Hypothalamus (tissue), 51 donors: ENCODE results near the gene FAM131A.
A peak's percentile ranks its signal among the peaks of the same experiment; 100 is the strongest.

Source experiments
- DNase-seq, 51 donors: peaks; one replicate each; lab custom pipeline; 2025; lab: John Stamatoyannopoulos, UW

Gene FAM131A

GRCh38 chr3:184337981-184338380, 581 bp downstream of the FAM131A start:
- no peak for DNase-seq

GRCh38 chr3:184338511-184338945, 1.1 kb downstream of the FAM131A start:
- DNase-seq = peak; percentile 20 to 91 (median 82)

- DNase-seq = peak in 2 of 51 donors; percentile 52 to 59
Observed at GRCh38 chr3:184339001-184339400, 1.6 kb downstream of the FAM131A start.

- peak in 1 of 51 donors; percentile 12 for DNase-seq
Observed at GRCh38 chr3:184339451-184340135, 2.2 kb downstream of the FAM131A start.

DNA sequence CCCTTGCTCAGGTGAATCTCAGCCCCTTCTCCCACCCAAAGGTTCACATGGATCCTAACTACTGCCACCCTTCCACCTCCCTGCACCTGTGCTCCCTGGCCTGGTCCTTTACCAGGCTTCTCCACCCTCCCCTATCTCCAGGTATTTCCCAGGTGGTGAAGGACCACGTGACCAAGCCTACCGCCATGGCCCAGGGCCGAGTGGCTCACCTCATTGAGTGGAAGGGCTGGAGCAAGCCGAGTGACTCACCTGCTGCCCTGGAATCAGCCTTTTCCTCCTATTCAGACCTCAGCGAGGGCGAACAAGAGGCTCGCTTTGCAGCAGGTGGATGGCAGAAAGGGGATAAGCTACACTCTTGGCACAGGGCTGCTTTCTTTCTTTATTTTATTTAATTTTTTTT, 4.5 kb downstream of the FAM131A start:
- DNase-seq = no peak

- no peak for DNase-seq
Observed at GRCh38 chr3:184343200-184343876, 5.9 kb downstream of the FAM131A start.

- DNase-seq = peak in 6 of 51 donors; percentile 20 to 44 (median 30)
Observed at GRCh38 chr3:184344579-184345316, 7.3 kb downstream of the FAM131A start.

GRCh38 chr3:184345317-184346144, 8.1 kb downstream of the FAM131A start:
- DNase-seq = peak; percentile 16 to 94 (median 81)

DNA sequence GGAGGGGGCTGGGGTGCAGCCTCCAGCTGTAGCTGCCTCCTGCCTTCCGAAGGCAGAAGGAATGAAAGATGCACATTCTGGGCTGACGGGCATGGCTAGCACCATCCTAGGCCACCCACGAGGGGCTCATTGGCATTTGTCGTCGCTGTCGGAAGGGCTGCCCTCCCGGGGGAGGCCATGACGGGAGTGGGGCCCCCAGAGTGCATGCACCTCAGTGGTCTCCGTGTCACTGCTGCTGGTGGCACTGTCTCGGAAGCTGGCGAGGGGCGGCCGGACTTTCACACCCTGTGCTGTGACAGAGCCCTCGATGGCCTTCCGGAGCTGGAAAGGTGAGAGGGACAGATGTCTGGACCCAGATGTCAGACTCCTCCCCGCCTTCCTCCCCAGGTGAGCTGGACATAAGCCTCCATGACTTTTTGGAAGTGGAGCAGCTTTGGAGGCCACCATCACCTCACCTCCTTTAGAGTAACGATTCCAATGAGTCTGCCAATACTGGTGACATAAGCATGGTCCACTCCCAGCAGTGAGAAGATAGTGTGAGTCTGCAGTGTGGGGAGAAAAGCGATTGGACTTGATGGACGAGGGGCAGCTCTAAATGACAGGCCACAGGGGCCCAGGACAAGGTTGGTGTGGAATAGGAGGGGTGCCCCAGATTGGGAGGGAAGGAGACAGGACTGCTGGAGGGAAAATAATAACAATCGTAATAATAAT, 9.2 kb downstream of the FAM131A start:
- no peak for DNase-seq

GRCh38 chr3:184347321-184348056, 10.1 kb downstream of the FAM131A start:
- DNase-seq = no peak

DNA sequence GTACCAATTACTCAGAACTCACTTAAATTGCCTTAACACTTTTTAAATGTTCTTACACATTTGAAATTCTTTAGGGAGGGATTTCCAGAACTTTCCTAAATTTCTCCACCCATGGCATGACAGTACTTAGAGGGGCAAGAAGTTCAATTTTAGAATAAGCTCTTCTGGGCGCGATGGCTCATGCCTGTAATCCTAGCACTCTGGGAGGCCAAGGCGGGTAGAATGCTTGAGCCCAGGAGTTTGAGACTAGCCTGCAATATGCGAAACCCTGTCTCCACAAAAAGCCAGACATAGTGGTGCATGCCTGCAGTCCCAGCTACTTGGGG, 10.6 kb downstream of the FAM131A start:
- no peak for DNase-seq

DNA sequence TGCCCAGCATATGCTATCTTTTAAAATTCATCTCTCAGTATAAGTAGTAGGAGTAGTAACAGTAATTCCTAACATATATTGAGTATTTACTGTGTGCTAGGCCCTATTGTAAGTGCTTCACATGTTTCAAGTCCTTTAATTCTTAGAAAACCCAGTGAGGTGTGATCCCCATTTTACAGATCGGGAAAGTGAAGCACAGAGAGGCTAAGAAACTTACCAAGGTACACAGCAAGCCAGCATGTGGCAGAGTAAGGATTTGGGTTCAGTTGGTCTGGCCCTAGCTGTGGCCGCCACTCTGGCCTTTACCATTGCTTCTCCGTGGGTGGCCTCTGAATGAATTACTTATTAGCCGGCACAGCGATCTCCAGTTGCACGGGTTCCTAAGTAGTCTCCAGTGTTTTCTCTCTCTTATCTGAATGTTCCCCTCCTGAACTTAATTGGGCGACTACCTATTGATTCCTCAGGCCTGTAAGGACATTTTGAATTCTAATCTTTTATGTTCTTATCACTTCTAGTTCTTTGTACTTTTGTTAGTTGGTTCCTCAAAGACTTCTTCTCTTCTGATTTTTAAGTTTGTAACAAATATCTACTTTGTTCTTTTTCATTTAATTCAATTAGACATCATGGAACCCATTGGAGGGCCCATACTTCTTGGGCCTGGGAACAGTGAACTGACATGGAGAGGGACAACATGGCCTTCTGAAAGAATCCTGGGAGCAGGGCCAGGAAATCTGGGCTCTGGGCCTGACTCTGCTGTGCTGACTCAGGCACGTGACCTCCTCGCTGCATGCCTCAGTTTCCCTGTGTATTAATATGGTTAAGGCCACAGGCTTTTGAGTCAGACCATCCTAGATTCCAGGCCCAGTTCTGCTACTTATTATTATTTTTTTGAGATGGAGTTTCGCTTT, 12.4 kb downstream of the FAM131A start:
- DNase-seq = peak in 16 of 51 donors; percentile 8 to 53 (median 29)

DNA sequence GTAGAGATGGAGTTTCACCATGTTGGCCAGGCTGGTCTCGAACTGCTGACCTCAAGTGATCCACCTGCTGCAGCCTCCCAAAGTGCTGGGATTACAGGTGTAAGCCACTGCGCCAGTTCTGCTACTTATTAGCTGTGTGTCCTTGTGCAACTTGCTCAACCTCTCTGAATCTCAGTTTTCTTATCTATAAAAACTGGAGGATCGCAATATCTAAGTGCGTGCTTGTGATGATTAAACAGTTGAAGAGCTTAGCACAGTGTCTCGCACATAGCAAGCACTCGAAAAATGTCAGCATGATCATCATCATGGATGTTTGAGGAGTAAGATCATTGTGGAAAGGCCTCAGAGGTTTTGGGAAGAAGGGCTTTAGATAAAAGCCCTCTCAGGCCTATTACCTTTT, 13.2 kb downstream of the FAM131A start:
- DNase-seq = no peak

GRCh38 chr3:184351511-184352148, 14.2 kb downstream of the FAM131A start:
- no peak for DNase-seq

- DNase-seq = no peak
Observed at GRCh38 chr3:184352149-184352785, 14.9 kb downstream of the FAM131A start.

- no peak for DNase-seq
Observed at GRCh38 chr3:184352897-184353545, 15.6 kb downstream of the FAM131A start.

- no peak for DNase-seq
Observed at GRCh38 chr3:184353546-184353941, 16.1 kb downstream of the FAM131A start.
